Measurements from ENCODE around the gene SLC35F2. TPM values are rescaled to one million over a fixed set of nuclear protein-coding genes. Genes with fewer than 3 reads are reported as not detected.

Gene SLC35F2
- total RNA-seq, 1 donor from 2014 or later, result 9.3 TPM

DNA sequence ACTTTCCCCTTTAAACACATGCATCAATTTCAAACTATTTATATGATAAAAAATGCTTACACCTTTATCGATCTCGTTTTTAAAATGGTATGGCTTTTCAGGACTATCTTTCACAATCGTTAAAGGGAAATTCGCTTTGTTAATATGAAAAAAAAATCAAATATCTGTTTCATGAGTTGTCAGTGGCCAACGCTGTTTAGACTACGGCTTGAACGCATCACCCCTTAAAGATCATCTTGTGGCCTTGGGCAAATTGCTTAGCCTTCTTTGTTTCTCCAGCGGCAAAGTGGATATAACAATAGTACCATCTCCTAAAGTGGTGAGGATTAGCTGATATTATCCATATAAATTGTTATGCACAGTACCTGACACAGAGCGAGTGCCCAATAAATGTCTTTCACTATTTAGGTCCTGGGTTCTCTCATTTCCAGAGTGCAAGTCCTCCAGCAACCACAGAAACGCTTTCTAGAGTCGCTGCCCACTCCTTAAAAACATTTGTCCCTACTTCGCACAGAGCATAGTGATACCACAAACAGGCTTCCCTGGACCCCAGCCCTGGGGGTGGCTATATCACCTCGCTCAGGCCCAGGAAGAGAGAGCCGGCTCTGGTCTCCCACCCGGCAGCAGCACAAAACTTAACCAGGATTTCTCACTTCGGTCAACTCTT lies 904 bp downstream of the SLC35F2 start:
- Mint-ChIP-seq H3K27me3 (ENCODE audit: unreplicated experiment) (peaks cover 3% of the 10 kb centered on the region), H3K4me1 (ENCODE audit: unreplicated experiment) (peaks cover 11% of the 10 kb centered on the region), H3K4me3 (ENCODE audit: unreplicated experiment) (peak overlapping the region; percentile 92), H3K36me3 (ENCODE audit: low read depth, unreplicated experiment) (no peaks in the 10 kb centered on the region), H3K27ac (ENCODE audit: unreplicated experiment) (no peak overlapping the region), H3K9me3 (ENCODE audit: unreplicated experiment) (no peaks in the 10 kb centered on the region)
- TF ChIP-seq, protein P1, sequence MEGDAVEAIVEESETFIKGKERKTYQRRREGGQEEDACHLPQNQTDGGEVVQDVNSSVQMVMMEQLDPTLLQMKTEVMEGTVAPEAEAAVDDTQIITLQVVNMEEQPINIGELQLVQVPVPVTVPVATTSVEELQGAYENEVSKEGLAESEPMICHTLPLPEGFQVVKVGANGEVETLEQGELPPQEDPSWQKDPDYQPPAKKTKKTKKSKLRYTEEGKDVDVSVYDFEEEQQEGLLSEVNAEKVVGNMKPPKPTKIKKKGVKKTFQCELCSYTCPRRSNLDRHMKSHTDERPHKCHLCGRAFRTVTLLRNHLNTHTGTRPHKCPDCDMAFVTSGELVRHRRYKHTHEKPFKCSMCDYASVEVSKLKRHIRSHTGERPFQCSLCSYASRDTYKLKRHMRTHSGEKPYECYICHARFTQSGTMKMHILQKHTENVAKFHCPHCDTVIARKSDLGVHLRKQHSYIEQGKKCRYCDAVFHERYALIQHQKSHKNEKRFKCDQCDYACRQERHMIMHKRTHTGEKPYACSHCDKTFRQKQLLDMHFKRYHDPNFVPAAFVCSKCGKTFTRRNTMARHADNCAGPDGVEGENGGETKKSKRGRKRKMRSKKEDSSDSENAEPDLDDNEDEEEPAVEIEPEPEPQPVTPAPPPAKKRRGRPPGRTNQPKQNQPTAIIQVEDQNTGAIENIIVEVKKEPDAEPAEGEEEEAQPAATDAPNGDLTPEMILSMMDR (IDR thresholded peaks at IDR 0.05; ENCODE audit: unreplicated experiment), result no peak
- peak; percentile 11 for DNase-seq (ENCODE audit: low spot score)

DNA sequence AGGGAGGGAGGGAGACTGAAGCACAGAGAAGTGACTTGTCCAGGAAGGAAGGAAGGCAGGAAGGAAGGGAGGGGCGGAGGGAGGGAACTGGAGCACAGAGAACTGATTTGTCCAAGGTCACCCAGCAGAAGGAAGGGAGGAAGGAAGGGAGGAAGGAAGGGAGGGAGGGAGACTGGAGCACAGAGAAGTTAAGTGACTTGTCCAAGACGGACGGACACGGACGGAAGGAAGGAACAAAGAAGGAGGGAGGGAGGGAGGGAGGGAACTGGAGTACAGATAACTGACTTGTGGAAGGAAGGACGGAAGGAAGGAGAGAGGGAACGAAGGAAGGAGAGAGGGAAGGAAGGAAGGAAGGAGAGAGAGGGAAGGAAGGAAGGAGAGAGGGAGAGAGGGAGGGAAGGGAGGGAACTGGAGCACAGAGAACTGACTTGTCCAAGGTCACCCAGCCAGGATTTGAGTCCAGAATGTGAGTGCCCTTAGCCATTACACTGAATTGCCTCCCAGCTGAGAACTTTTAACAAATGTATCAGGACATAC lies 1.5 kb downstream of the SLC35F2 start:
- no peak overlapping the region for H3K4me3 Mint-ChIP-seq (ENCODE audit: unreplicated experiment)
- no peak overlapping the region for H3K27ac Mint-ChIP-seq (ENCODE audit: unreplicated experiment)
- no peaks in the 10 kb centered on the region for H3K9me3 Mint-ChIP-seq (ENCODE audit: unreplicated experiment)
- no peak for DNase-seq (ENCODE audit: low spot score)
- peaks cover 11% of the 10 kb centered on the region for H3K4me1 Mint-ChIP-seq (ENCODE audit: unreplicated experiment)
- no peaks in the 10 kb centered on the region for H3K36me3 Mint-ChIP-seq (ENCODE audit: low read depth, unreplicated experiment)
- H3K27me3 Mint-ChIP-seq (ENCODE audit: unreplicated experiment), result peaks cover 3% of the 10 kb centered on the region
- TF ChIP-seq, protein P1 (IDR thresholded peaks at IDR 0.05; ENCODE audit: unreplicated experiment), result no peak

DNA sequence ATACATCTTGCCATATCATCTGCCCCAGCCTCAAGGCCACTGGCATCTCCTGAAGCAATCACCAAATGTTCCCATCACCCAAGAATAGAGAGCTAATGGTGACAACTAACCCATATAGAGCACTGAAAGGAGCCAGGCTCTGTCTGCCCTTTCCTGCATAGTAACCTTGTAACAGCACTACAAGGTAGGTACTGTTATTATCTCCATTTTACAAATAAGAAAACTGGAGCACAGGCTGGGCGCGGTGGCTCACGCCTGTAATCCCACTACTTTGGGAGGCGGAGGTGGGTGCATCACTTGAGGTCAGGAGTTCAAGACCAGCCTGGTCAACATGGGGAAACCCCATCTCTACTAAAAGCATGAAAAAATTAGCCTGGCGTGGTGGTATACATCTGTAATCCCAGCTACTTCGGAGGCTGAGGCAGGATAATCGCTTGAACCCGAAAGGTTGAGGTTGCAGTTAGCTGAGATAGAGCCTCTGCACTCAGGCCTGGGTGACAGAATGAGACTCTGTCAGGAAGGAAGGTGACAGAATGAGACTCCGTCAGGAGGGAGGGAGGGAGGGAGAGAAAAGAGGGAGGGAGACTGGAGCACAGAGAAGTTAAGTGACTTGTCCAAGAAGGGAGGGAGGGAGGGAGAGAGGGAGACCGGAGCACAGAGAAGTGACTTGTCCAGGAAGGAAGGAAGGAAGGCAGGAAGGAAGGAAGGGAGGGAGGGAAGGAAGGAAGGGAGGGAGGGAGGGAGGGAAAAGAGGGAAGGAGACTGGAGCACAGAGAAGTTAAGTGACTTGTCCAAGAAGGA lies 2.2 kb downstream of the SLC35F2 start:
- TF ChIP-seq, protein P1 (IDR thresholded peaks at IDR 0.05; ENCODE audit: unreplicated experiment), result no peak
- H3K27me3 Mint-ChIP-seq (ENCODE audit: unreplicated experiment), result peaks cover 3% of the 10 kb centered on the region
- no peak for DNase-seq (ENCODE audit: low spot score)
- H3K4me1 Mint-ChIP-seq (ENCODE audit: unreplicated experiment), result peaks cover 11% of the 10 kb centered on the region
- no peak overlapping the region for H3K4me3 Mint-ChIP-seq (ENCODE audit: unreplicated experiment)
- no peaks in the 10 kb centered on the region for H3K36me3 Mint-ChIP-seq (ENCODE audit: low read depth, unreplicated experiment)
- no peaks in the 10 kb centered on the region for H3K9me3 Mint-ChIP-seq (ENCODE audit: unreplicated experiment)
- no peak overlapping the region for H3K27ac Mint-ChIP-seq (ENCODE audit: unreplicated experiment)

DNA sequence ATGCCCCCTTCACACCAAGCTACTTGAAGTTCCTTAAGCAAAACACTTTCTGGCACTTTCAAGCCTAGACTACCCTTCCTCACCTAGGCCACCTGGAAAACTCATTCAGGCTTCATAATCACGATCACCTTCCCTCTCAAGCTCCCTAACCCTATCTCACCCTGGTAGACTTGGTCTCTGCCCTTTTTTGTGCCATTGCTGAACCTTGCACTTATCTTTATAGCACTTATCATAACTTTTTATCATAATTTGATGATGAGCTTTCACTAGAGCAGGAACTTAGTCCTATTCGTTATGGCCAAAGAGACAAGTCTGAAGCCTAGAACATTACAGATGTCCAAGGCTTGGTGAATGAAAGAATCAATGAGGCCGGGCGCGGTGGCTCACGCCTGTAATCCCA lies 5.5 kb downstream of the SLC35F2 start:
- TF ChIP-seq, protein P1 (IDR thresholded peaks at IDR 0.05; ENCODE audit: unreplicated experiment), result no peak
- Mint-ChIP-seq H3K4me3 (ENCODE audit: unreplicated experiment) (no peak overlapping the region), H3K27me3 (ENCODE audit: unreplicated experiment) (no peaks in the 10 kb centered on the region), H3K4me1 (ENCODE audit: unreplicated experiment) (peaks cover 9% of the 10 kb centered on the region), H3K36me3 (ENCODE audit: low read depth, unreplicated experiment) (no peaks in the 10 kb centered on the region), H3K9me3 (ENCODE audit: unreplicated experiment) (no peaks in the 10 kb centered on the region), H3K27ac (ENCODE audit: unreplicated experiment) (no peak overlapping the region)
- no peak for DNase-seq (ENCODE audit: low spot score)

All from endothelial cell (in vitro differentiated cells).